ENCODE measurements around the gene CACNA1D.
A peak's percentile ranks its signal among the peaks of the same experiment; 100 is the strongest.

Gene CACNA1D

GRCh38 chr3:53597136-53597915, 102.9 kb downstream of the CACNA1D start:
- H4K5ac ChIP-seq (ENCODE audit: low read length) = no peak overlapping the region
- H3K27ac ChIP-seq (ENCODE audit: low read depth, low read length) = no peak overlapping the region
- H3K79me2 ChIP-seq (ENCODE audit: control insufficient read depth, insufficient read depth, low read length) = no peaks in the 10 kb centered on the region
- no peak overlapping the region for H2BK120ac ChIP-seq (ENCODE audit: low read depth, low read length)
- no peak overlapping the region for H3K23ac ChIP-seq (ENCODE audit: low read length)
- H3K4ac ChIP-seq (ENCODE audit: low read depth, low read length) = no peak overlapping the region
- no peak overlapping the region for H3K56ac ChIP-seq (ENCODE audit: low read length)
- H3K18ac ChIP-seq (ENCODE audit: low read length) = no peak overlapping the region
- DNase-seq = no peak
- H3K9ac ChIP-seq (ENCODE audit: low read length) = no peak overlapping the region
- H2BK15ac ChIP-seq (replicated peaks; ENCODE audit: low read depth) = no peak overlapping the region
- no peaks in the 10 kb centered on the region for H3K36me3 ChIP-seq (ENCODE audit: control insufficient read depth, insufficient read depth, low read length)
- WGBS (ENCODE audit: extremely low coverage, insufficient coverage, low lambda C conversion rate) = no CpG with 5 or more reads among the region's 4 CpGs
- no peaks in the 10 kb centered on the region for H3K79me1 ChIP-seq (ENCODE audit: low read length)
- no peaks in the 10 kb centered on the region for H3K27me3 ChIP-seq (ENCODE audit: insufficient read depth, low read length, poor library complexity)
- H4K8ac ChIP-seq (ENCODE audit: low read depth, low read length) = no peak overlapping the region
- H3K4me2 ChIP-seq (ENCODE audit: low read length) = no peak overlapping the region
- no peak overlapping the region for H2BK5ac ChIP-seq (ENCODE audit: low read length)
- H2AK5ac ChIP-seq (ENCODE audit: low read length) = no peak overlapping the region
- no peaks in the 10 kb centered on the region for H3K4me1 ChIP-seq (ENCODE audit: control insufficient read depth, low read depth, low read length)
- H3K4me3 ChIP-seq (ENCODE audit: low read length) = no peak overlapping the region

- no peaks in the 10 kb centered on the region for H3K27me3 ChIP-seq (ENCODE audit: insufficient read depth, low read length, poor library complexity)
- no peak overlapping the region for H3K23ac ChIP-seq (ENCODE audit: low read length)
- no peak overlapping the region for H3K4ac ChIP-seq (ENCODE audit: low read depth, low read length)
- H3K79me2 ChIP-seq (ENCODE audit: control insufficient read depth, insufficient read depth, low read length) = no peaks in the 10 kb centered on the region
- H3K4me3 ChIP-seq (ENCODE audit: low read length) = no peak overlapping the region
- no peak overlapping the region for H2AK5ac ChIP-seq (ENCODE audit: low read length)
- DNase-seq = no peak
- H3K56ac ChIP-seq (ENCODE audit: low read length) = no peak overlapping the region
- H4K8ac ChIP-seq (ENCODE audit: low read depth, low read length) = no peak overlapping the region
- no peaks in the 10 kb centered on the region for H3K4me1 ChIP-seq (ENCODE audit: control insufficient read depth, low read depth, low read length)
- WGBS (ENCODE audit: extremely low coverage, insufficient coverage, low lambda C conversion rate) = no CpG with 5 or more reads among the region's 2 CpGs
- H3K27ac ChIP-seq (ENCODE audit: low read depth, low read length) = no peak overlapping the region
- H3K4me2 ChIP-seq (ENCODE audit: low read length) = no peak overlapping the region
- no peaks in the 10 kb centered on the region for H3K79me1 ChIP-seq (ENCODE audit: low read length)
- H3K18ac ChIP-seq (ENCODE audit: low read length) = no peak overlapping the region
- no peak overlapping the region for H2BK120ac ChIP-seq (ENCODE audit: low read depth, low read length)
- H3K9ac ChIP-seq (ENCODE audit: low read length) = no peak overlapping the region
- no peak overlapping the region for H2BK5ac ChIP-seq (ENCODE audit: low read length)
- H4K5ac ChIP-seq (ENCODE audit: low read length) = no peak overlapping the region
- H3K36me3 ChIP-seq (ENCODE audit: control insufficient read depth, insufficient read depth, low read length) = no peaks in the 10 kb centered on the region
- H2BK15ac ChIP-seq (replicated peaks; ENCODE audit: low read depth) = no peak overlapping the region
Observed at GRCh38 chr3:53599771-53600170, 105.4 kb downstream of the CACNA1D start.

- H3K23ac ChIP-seq (ENCODE audit: low read length) = no peak overlapping the region
Observed at GRCh38 chr3:53602866-53603265, 108.5 kb downstream of the CACNA1D start.

GRCh38 chr3:53604232-53604631, 109.8 kb downstream of the CACNA1D start:
- DNase-seq = no peak
- Histone ChIP-seq H2BK5ac (ENCODE audit: low read length) (no peak overlapping the region), H4K5ac (ENCODE audit: low read length) (no peak overlapping the region), H3K79me2 (ENCODE audit: control insufficient read depth, insufficient read depth, low read length) (no peaks in the 10 kb centered on the region), H3K23ac (ENCODE audit: low read length) (no peak overlapping the region), H3K36me3 (ENCODE audit: control insufficient read depth, insufficient read depth, low read length) (no peaks in the 10 kb centered on the region), H3K4me2 (ENCODE audit: low read length) (no peak overlapping the region), H3K18ac (ENCODE audit: low read length) (no peak overlapping the region), H3K4me1 (ENCODE audit: control insufficient read depth, low read depth, low read length) (no peaks in the 10 kb centered on the region), H2AK5ac (ENCODE audit: low read length) (no peak overlapping the region), H3K9ac (ENCODE audit: low read length) (no peak overlapping the region), H3K79me1 (ENCODE audit: low read length) (no peaks in the 10 kb centered on the region), H3K56ac (ENCODE audit: low read length) (no peak overlapping the region), H2BK120ac (ENCODE audit: low read depth, low read length) (no peak overlapping the region), H3K27me3 (ENCODE audit: insufficient read depth, low read length, poor library complexity) (no peaks in the 10 kb centered on the region), H2BK15ac (replicated peaks; ENCODE audit: low read depth) (no peak overlapping the region), H3K27ac (ENCODE audit: low read depth, low read length) (no peak overlapping the region), H3K4ac (ENCODE audit: low read depth, low read length) (no peak overlapping the region), H4K8ac (ENCODE audit: low read depth, low read length) (no peak overlapping the region), H3K4me3 (ENCODE audit: low read length) (no peak overlapping the region)

More at GRCh38 chr3:53602866-53603265, 108.5 kb downstream of the CACNA1D start:
- Histone ChIP-seq H3K27me3 (ENCODE audit: insufficient read depth, low read length, poor library complexity) (no peaks in the 10 kb centered on the region), H3K4me2 (ENCODE audit: low read length) (no peak overlapping the region), H3K79me2 (ENCODE audit: control insufficient read depth, insufficient read depth, low read length) (no peaks in the 10 kb centered on the region), H3K9ac (ENCODE audit: low read length) (no peak overlapping the region), H3K18ac (ENCODE audit: low read length) (no peak overlapping the region), H3K36me3 (ENCODE audit: control insufficient read depth, insufficient read depth, low read length) (no peaks in the 10 kb centered on the region), H3K79me1 (ENCODE audit: low read length) (no peaks in the 10 kb centered on the region), H3K4me3 (ENCODE audit: low read length) (no peak overlapping the region), H2BK15ac (replicated peaks; ENCODE audit: low read depth) (no peak overlapping the region), H3K56ac (ENCODE audit: low read length) (no peak overlapping the region), H2BK5ac (ENCODE audit: low read length) (no peak overlapping the region), H2AK5ac (ENCODE audit: low read length) (no peak overlapping the region), H3K4ac (ENCODE audit: low read depth, low read length) (no peak overlapping the region), H4K8ac (ENCODE audit: low read depth, low read length) (no peak overlapping the region), H4K5ac (ENCODE audit: low read length) (no peak overlapping the region), H3K27ac (ENCODE audit: low read depth, low read length) (no peak overlapping the region), H2BK120ac (ENCODE audit: low read depth, low read length) (no peak overlapping the region), H3K4me1 (ENCODE audit: control insufficient read depth, low read depth, low read length) (no peaks in the 10 kb centered on the region)
- WGBS (ENCODE audit: extremely low coverage, insufficient coverage, low lambda C conversion rate) = no CpG with 5 or more reads among the region's 6 CpGs
- no peak for DNase-seq

- Histone ChIP-seq H3K27ac (ENCODE audit: low read depth, low read length) (no peak overlapping the region), H3K27me3 (ENCODE audit: insufficient read depth, low read length, poor library complexity) (no peaks in the 10 kb centered on the region), H3K36me3 (ENCODE audit: control insufficient read depth, insufficient read depth, low read length) (no peaks in the 10 kb centered on the region), H4K5ac (ENCODE audit: low read length) (no peak overlapping the region), H2AK5ac (ENCODE audit: low read length) (no peak overlapping the region), H3K4me3 (ENCODE audit: low read length) (no peak overlapping the region), H2BK5ac (ENCODE audit: low read length) (no peak overlapping the region), H3K18ac (ENCODE audit: low read length) (no peak overlapping the region), H3K9ac (ENCODE audit: low read length) (no peak overlapping the region), H3K79me2 (ENCODE audit: control insufficient read depth, insufficient read depth, low read length) (no peaks in the 10 kb centered on the region), H3K4ac (ENCODE audit: low read depth, low read length) (no peak overlapping the region), H2BK120ac (ENCODE audit: low read depth, low read length) (no peak overlapping the region), H3K79me1 (ENCODE audit: low read length) (no peaks in the 10 kb centered on the region), H4K8ac (ENCODE audit: low read depth, low read length) (no peak overlapping the region), H2BK15ac (replicated peaks; ENCODE audit: low read depth) (no peak overlapping the region), H3K4me2 (ENCODE audit: low read length) (no peak overlapping the region), H3K23ac (ENCODE audit: low read length) (no peak overlapping the region), H3K56ac (ENCODE audit: low read length) (no peak overlapping the region), H3K4me1 (ENCODE audit: control insufficient read depth, low read depth, low read length) (no peaks in the 10 kb centered on the region)
- no CpG with 5 or more reads among the region's 1 CpG for WGBS (ENCODE audit: extremely low coverage, insufficient coverage, low lambda C conversion rate)
- no peak for DNase-seq
Observed at GRCh38 chr3:53606793-53607192, 112.4 kb downstream of the CACNA1D start.

- Histone ChIP-seq H4K5ac (ENCODE audit: low read length) (no peak overlapping the region), H4K8ac (ENCODE audit: low read depth, low read length) (no peak overlapping the region), H3K27ac (ENCODE audit: low read depth, low read length) (no peak overlapping the region), H3K56ac (ENCODE audit: low read length) (no peak overlapping the region), H3K4ac (ENCODE audit: low read depth, low read length) (no peak overlapping the region), H3K4me3 (ENCODE audit: low read length) (no peak overlapping the region), H2AK5ac (ENCODE audit: low read length) (no peak overlapping the region), H3K23ac (ENCODE audit: low read length) (no peak overlapping the region), H3K79me1 (ENCODE audit: low read length) (no peaks in the 10 kb centered on the region), H3K18ac (ENCODE audit: low read length) (no peak overlapping the region), H2BK5ac (ENCODE audit: low read length) (no peak overlapping the region), H3K27me3 (ENCODE audit: insufficient read depth, low read length, poor library complexity) (no peaks in the 10 kb centered on the region), H2BK15ac (replicated peaks; ENCODE audit: low read depth) (no peak overlapping the region), H3K36me3 (ENCODE audit: control insufficient read depth, insufficient read depth, low read length) (no peaks in the 10 kb centered on the region), H2BK120ac (ENCODE audit: low read depth, low read length) (no peak overlapping the region), H3K9ac (ENCODE audit: low read length) (no peak overlapping the region), H3K4me2 (ENCODE audit: low read length) (no peak overlapping the region), H3K79me2 (ENCODE audit: control insufficient read depth, insufficient read depth, low read length) (no peaks in the 10 kb centered on the region), H3K4me1 (ENCODE audit: control insufficient read depth, low read depth, low read length) (no peaks in the 10 kb centered on the region)
- WGBS (ENCODE audit: extremely low coverage, insufficient coverage, low lambda C conversion rate) = no CpG with 5 or more reads among the region's 5 CpGs
- peak; percentile 13 for DNase-seq
Observed at GRCh38 chr3:53612508-53612907, 118.1 kb downstream of the CACNA1D start.

All from mesendoderm (in vitro differentiated cells).